Measurements from ENCODE around the gene TLE2. TPM values are rescaled to one million over a fixed set of nuclear protein-coding genes. Genes with fewer than 3 reads are reported as not detected.

Gene TLE2
- total RNA-seq, 1 donor from 2014 or later = 6.3 TPM

DNA sequence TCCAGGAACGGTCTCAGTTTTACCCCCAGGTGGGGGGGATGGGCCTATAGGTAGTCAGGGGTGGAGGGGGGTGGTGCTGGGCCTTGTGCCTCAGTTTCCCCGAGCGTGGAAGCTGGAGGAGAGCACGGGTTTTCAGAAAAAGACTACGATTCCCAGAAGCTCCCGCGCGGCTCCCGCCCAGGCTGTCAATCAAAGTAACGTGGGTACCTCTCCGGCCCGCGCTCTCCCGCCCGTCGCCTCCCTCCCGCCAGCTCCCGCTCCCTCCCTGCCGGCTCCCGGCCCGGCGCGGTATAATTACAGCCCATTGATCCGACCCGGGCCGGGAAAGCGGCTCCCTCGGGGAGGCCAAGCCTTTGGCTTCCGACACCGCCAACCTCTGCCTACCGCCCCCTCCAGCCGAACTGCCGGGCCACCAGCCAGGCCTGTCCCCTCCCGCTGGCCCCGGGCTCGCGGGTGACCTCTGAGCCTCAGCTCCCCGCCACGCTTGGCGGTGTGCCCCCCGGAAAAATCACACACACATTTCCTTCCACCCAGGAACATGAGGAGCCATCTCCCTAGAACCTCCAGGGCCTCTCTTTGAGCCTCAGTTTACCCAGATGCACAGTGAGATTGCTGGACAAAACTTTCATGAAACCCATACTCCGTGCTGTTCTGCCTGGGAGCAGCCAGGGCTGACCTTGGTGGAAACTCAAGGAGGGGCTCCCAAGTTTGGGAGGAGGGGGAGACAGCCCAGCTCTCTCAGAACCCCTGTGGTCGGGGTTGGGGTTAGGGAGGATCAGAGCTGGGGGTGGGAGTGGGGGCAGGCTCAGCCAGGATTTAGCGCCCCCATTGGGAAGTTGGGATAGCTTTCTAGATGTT is 7.3 kb upstream of the TLE2 start:
- peak; percentile 82 for ATAC-seq

DNA sequence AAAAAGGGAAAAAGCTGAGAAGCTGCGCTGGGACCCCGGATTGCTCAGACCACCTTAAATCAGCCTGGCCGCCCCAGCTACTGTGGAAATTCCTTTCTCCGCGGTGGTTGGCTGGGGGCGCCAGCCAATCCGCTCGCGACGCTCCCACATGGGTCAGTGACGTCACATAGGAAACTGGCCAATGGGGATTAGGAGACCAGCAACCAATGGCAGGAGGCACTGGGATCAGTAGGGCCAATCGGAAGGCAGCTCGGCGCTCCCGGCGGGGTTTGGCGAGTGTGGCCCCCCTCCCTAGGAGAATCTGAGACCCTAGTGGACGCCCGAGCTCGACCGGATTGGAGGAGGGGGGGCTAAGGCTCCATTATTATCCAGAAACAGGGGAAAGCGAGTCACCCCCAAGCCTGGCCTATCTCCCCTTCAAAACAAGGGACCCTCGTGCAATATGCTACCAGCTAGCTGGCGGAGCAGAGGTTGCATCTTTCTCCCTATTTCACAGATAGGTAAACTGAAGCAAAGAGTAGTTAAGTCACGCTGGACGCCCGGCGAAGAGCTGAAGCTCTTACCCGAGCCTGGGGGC is 6.5 kb upstream of the TLE2 start:
- peak; percentile 90 for ATAC-seq

DNA sequence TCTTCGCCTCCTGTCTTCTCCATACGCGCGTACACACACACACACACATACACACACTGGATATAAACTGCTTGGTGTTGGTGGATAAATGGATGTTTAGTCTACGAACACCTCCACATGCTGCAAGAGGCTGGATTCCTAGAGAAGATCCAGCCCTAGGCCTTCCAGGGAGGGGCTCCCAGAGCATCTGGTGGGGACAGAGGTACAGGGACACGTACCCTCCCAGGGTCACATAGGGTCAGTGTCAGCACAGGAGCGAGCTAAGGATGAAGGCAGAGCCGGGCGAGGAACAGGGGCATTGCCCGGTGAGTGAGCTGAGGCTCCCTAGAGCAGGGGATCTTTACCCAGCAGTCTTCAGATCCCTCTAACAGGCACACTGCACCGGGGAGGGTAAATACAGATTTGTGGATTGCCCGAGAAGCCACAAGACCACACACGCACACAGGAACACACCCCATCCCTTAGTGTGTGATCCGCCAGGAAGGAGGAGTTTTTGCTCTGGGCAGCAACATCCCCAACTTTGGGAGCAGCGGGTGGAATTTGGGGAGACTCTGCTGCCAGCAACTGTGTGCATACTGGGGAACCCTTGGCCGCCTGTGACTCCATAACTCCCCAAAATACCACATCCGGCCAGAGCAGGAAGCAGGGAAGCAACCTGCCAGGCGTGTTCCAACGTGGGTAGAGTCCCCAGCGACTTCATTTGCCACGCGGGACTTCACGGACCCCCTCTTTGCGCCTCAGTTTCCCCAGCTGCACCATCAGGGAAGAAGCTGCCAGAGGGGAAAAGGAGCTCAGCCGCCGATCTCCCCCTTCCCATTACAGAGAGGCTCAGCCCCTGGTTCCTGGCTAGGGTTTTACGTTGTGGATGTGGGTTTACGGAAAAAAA is 5.8 kb upstream of the TLE2 start:
- ATAC-seq = peak; percentile 46

DNA sequence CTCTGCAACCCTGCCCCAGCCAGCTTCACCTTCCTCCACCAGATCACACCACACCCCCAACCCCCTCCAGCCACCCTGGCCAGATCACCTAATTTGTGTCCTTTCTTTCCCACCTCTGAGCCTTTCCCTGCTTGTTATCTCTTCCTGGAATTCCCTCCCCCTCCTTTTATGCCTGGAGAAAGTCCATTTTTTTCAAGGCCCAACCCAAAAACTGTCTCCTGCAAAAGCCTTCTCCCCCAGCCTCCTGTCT is 5.3 kb upstream of the TLE2 start:
- ATAC-seq = no peak

DNA sequence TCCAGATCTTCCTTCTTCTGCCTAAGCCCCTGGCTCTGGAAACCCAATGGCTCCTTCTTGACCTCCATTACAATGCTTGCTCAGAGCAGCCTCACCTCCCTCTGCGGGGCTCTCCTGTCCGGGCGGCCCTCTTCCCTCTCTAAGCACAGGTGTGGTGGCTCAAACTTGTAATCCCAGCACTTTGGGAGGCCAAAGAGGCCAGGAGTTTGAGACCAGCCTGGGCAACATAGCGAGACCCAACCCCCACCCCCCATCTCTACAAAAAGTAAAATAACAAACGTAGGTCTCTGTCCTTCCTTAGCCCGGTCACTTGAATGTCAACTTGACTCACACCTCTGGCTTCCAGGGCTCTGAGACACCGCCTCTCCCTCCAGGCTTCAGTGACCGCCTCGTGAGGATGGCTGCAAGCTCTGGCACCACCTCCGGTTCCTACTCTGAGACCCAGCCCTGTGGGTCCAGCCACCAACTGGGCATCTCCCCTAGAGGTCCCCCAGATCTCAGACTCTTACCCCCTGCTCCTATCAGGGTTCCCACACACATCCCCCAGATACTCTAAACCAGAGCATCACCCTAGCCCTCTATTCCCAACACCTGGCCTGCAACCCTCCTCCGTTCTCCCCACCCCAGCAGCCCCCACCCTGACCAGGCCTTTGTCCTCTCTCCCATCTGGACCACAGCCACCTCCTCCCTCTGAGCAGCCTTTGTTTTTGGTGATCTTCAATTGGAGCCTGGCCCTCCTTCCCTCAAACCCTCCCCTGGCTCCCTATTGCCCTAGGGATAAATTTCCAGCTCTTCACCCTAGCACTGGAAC is 4.7 kb upstream of the TLE2 start:
- no peak for ATAC-seq

DNA sequence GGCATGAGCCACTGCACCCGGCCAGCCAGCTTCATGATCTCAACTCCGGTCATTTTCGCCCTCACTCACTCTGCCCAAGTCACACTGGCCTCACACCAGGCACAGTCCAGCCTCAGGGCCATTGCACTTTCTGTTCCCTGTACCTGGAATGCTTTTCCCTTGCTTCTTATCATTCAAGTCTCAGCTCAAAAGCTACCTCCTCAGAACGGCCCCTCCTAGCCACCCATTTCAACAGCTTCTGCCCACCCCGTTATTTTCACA is 2.5 kb upstream of the TLE2 start:
- ATAC-seq = no peak

DNA sequence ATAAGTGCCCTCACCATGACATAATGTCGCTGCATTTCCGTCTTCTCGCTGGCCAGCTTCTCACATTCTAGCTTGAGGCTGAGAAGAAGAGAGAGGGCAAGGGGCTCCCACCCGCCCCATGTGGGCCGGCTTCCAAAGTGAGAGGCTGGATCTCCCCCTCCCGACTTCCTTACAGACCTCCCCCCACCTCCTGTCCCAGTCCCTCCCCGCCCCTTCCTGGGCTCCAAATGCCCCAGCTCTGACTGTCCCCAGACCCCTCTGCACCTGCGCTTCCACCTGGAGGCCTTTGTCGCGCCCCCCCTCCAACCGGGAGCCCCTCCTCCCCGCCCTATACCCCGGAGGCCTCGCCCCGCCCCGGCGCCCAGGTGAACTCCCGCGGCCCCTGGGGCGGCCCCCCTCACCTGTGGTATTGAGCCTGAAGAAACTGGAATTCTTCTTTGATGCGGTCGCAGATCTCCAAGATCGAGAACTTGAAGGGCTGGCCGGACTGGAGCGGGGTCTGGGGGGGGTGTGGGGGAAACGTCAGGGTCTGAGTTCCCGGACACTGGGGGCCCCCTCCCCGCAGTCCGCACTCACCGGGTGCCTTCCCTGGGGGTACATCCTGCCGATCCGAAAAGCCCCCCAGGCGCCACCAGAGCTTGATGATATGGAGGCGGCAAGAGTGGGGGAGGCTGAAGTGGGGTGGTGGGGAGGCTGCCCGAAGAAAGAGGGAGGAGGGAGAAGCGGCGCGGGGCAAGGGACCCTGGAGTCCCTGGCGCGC is 595 bp downstream of the TLE2 start:
- peak; percentile 25 for ATAC-seq

DNA sequence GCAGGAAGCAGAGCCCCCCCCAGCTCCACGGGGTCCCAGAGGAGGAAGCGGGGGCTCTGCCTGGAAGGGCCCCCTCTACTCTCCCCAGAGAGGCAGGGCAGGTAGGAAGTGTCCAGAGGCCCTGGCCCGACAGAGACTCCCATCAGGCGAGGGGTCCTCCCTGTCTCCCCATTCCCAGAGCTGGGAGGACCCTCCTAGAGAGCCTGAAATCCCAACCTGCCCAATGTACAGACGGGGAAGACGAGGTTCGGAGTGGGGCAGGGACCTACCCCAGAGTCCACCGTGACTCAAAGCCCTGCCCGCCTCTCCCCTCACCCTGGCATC is 1.1 kb downstream of the TLE2 start:
- ATAC-seq = no peak

DNA sequence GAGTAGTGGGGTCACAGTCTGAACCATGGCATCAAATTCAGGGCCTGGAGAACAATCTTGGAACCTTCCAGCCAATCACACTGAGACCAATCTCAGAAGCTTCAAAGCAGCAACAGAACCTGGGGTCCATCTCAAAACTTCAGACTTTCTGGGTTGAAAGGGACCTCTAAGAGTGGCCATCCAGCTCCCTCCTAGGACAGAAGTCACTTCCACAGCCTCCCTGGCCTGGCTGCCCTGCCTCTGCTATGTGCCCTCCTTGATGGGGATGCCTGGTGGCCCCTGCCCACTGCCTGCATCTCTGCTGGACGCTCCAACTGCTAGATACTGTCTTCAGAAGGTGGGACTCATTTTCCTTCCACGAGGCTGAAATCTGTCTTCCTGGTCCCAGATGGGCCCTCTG is 1.8 kb downstream of the TLE2 start:
- ATAC-seq = no peak

DNA sequence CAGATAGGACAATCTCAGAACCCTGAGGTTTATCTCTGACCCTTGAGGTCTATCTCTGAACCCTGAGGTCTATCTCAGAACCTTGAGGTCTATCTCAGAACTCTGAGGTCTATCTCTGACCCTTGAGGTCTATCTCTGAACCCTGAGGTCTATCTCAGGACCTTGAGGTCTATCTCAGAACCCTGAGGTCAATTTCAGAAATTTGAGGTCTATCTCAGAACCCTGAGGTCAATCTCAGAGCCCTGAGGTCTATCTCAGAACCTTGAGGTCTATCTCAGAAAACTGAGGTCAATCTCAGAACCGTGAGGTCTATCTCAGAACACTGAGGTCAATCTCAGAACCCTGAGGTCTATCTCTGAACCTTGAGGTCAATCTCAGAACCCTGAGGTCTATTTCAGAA is 2.3 kb downstream of the TLE2 start:
- ATAC-seq = no peak

DNA sequence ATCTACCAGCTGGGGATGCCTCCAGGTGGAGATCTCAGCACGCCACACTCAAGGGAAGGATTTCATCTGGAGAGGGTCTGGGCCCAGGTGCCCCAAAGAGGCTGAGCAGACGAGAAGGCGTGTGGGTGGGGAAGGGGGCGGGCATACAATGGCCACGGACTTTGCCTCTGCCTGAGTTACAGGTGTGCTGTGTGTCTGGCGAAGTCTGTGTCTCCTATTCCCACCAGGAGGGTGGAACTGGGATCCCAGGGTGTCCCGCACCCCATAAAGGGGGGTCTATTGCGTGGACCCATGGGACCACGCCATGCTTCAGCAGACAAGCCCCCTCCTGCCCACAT is 3.6 kb downstream of the TLE2 start:
- ATAC-seq = no peak

DNA sequence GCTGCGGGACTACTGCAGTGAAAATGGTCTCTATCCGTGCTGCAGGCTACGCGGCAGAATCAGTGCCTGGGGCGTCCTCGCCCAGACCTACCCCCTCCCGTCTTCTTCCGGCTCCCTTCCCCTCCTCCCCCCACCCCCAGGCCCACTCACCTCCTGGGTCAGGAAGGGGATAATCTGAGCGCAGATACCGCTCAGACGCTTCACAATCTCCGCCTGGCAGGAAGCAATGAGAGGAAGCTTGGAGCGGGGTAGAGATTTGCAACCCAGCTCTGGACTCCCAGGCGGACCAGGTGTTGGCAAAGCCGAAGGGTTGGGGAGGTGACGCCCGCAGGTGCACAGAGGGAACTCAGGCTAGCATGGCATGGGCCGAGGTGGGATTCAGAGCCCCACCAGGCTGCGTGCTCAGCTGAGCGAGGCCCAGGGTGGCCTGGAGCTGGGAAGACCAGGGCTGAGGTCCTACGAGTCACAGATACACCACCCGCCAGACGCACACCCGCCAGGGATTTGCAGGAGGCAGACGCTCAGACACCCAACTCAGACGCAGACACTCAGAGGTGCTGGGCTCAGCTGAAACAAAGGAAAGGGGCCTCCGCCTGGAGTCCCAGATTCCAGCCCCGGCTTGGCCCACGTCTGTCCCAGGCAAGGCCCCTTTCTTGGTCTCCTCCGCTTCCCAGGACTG is 4.1 kb downstream of the TLE2 start:
- peak; percentile 7 for ATAC-seq

DNA sequence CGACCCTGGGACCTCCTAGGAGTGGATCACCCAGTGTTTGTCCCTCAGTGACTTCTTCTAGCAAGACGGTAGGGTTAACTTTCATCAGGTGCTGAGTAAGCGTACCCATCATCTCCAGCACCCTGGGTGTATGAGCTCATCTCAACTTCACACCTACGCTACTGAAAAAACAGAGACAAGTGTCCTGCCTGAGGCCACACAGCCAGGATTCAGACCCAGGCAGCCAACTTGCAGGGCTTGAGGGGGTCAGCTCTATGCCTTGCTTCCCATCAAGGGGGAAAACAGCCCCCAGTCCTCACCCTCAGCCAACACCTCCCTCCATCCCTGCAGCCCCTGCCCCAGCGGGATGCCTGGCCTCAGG is 4.6 kb downstream of the TLE2 start:
- no peak for ATAC-seq

DNA sequence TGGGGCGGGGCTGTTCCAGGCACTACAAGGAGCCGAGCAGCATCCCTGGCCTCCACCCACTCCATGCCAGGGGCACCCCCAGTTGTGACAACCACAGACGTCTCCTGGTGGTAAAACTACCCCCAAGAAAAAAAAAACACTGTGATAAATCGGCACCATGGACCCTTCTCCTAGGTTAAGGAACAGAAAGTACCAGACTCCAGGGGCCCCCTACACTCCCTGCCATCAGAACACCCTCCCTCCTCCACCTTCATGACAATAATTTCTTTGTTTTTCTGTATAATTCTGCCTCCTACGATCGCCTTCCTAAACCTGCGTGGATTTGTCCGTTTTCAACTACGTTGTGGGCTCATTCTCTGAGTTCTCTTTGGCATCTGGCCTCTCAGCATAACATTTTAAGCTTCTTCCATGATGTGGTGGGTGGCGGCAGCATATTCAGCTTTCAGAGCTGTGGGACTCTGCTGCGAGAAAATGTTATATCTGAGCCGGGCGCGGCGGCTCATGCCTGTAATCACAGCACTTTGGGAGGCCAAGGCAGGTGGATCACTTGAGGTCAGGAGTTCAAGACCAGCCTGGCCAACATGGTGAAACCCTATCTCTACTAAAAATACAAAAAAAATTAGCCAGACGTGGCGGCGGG is 8.6 kb downstream of the TLE2 start:
- ATAC-seq = no peak

DNA sequence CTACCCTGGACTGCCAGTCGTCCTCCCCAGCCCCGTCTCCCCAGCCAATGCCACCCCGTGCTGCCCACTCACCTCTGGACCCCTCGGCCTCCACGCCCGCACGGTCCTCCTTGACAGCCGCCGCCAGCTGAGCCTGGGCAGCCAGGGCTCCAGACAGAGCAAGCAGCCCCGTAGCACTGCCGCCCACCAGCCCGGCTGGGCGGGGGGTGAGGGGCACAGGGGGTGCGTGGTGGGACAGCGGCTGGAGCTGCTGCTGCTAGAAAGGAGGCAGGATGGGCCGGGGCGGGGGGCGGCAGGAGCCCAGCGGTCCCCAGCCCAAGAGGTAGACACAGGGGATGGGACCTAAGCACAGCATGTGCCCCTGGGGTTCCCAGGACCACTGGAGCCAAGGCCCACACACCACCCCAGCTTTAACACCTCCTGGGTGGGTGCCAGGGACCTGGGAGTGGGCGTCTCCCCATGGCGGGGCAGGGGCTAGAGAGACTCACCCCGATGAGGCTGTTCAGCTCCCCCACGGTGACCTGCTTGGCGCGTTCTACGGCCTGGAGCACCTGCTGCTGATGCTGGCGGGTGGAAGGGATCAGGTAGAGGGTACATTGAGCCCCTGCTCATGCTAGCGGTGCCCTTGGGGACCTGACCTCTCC is 9.7 kb downstream of the TLE2 start:
- peak; percentile 19 for ATAC-seq

DNA sequence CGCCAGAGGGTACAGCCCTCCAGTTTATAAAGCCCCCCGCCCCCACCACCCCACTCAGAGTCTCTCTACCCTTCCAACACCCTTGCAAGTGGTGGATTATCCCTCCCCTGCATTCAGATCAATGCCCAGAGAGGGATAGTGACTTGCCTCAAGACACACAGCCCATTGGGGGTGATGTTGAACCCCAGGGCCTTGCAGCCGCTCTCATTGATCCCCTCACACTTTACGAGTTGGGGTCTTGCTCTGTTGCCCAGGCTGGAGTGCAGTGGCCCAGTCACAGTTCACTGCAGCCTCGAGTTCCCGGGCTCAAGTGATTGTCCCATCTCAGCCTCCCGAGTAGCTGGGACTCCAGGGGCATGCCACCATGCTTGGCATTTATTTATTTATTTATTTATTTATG is 11.2 kb downstream of the TLE2 start:
- ATAC-seq = no peak

DNA sequence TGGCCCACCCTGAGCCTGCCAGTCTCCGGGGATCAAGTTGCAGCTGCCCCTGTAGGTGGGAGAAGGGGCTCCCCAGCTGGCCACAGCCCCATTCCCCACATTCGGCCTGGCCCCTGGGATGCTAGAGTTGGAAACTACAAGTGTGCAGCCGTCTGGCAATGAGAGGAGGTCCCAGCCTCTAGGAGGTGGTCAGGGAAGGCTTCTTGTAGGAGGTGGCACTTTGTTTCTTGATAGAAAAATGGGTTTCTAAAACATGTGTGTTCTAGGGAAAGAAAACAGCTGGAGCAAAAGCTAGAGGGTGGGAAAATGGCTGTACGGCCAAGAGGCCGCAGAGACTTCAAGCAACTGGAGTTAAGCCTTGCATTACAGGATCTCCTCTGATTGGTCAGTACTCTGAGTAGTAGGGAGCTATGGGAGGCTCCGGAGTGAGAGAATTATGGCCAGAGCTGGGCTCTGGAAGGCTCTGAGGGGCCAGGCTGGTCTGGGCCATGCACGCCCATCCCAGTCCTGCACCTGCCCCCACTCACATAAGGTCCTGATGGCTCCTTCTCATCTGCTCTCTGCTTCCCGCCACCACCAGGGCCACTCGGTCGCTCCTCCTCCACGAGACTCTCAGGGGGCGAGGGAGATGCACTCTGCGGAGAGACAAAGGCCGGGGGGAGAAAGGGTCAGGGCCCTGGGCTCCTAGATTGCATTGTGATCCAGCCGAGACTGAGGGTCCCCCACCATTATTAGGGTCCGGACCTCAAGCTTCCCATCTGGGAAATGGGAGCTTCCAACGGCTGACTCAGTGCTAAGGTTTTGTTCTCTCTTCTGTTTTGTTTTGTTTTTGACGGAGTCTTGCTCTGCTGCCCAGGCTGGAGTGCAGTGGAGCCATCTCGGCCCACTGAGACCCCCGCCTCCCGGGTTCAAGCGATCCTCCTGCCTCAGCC is 13.7 kb downstream of the TLE2 start:
- ATAC-seq = no peak

DNA sequence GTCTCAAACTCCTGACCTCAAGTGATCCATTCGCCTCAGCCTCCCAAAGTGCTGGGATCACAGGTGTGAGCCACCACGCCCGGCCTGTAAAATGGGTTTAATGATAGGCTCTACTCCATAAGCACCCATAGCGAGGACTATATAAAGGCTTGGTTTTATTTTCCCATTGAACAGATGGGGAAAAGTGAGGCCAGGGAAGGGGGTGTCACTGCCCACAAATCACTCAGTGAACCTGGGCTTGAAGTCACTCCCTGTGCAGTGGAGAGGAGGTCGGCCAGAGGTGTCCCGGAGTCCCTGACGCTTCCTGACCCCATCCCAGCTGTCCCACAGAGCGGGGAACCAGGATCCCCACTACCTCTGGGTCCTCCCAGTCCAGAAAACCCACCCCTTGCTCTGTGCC is 14.9 kb downstream of the TLE2 start:
- ATAC-seq = no peak

DNA sequence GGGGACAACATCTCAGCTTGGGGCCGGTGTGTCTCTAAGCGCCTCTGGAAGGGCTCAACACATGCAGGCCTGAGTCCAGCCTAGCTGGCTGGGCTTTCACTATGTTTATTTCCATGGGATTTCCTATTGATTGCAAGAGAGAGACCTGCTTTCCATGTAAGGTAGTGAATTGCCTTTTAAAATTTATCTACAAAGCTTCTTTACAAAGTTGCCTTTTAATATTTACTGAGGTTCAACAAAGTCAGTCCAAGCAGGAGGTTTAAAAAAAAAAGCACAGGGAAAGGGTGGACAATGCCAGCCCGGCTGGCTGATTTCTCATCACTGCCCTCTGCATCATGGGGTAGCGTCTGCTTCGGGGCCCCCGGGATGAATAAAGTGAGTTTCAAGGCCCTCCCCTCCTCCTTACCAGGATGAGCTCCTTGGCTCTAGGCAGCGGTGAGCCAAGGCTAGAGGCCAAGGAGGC is 15.8 kb downstream of the TLE2 start:
- peak; percentile 10 for ATAC-seq
